DND-41 (cell line): ENCODE results near the gene ZMPSTE24.
A peak's percentile ranks its signal among the peaks of the same experiment; 100 is the strongest.

ENCODE experiments used
- EZH2 ChIP-seq: IDR thresholded peaks from 3 replicates; pipeline ENCODE4 v1.6.1; 2012; ENCODE audit warnings: borderline replicate concordance, low read depth, mild to moderate bottlenecking, moderate library complexity, low read length, inconsistent platforms; ENCODE audit not compliant: severe bottlenecking
- TF ChIP-seq, protein P1 (sequence below): IDR thresholded peaks from 2 replicates; pipeline ENCODE4 v1.5.1; 2012; ENCODE audit warnings: borderline replicate concordance, low read length, moderate library complexity, mild to moderate bottlenecking; ENCODE audit not compliant: poor library complexity, severe bottlenecking; ENCODE audit errors: extremely low read depth

DNA sequence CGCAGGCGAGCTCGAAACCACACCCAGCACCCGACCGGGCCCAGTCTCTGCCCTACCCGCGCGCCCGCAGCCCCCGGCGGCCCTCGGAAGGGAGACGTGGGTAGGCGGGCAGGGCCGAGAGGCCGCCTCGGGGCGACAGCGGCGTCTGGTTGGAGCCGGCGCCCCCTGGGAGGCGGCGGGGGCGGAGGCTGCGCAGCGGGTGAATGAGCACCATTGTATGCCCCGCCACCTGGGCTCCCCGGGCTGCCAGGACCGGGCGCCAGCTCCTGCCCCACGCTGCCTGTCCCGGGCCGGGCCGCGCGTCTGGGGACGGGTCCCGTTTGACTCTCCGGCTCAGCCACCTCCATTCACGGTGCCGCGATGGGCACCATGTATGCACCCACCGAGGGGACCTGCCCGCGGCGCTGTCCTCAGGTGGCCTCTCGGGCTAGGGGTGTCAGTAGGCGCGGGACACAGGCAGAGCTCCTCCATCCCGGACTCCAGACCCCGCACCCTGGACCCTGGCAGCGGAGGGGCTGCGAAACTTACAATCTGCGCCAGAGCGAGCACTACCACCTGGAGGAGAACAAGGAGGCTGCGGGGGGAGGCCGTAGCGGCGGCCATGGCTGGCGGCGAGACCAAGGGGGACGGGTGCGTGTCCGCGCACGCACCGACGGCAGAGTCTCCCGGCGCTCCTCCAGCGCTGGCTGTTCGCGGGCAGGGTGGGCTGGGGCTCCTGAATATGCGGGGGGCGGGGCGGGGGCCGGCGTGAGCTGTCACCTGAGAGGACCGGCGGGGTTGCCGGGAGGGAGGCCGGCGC lies 58.8 kb downstream of the ZMPSTE24 start, which contains the start of gene COL9A2:
- TF ChIP-seq, protein P1, sequence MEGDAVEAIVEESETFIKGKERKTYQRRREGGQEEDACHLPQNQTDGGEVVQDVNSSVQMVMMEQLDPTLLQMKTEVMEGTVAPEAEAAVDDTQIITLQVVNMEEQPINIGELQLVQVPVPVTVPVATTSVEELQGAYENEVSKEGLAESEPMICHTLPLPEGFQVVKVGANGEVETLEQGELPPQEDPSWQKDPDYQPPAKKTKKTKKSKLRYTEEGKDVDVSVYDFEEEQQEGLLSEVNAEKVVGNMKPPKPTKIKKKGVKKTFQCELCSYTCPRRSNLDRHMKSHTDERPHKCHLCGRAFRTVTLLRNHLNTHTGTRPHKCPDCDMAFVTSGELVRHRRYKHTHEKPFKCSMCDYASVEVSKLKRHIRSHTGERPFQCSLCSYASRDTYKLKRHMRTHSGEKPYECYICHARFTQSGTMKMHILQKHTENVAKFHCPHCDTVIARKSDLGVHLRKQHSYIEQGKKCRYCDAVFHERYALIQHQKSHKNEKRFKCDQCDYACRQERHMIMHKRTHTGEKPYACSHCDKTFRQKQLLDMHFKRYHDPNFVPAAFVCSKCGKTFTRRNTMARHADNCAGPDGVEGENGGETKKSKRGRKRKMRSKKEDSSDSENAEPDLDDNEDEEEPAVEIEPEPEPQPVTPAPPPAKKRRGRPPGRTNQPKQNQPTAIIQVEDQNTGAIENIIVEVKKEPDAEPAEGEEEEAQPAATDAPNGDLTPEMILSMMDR, result no peak
- TF ChIP-seq EZH2, result peak; percentile 27
